CD1c-positive myeloid dendritic cell (primary cell): ENCODE results near the gene DDX51.
A peak's percentile ranks its signal among the peaks of the same experiment; 100 is the strongest.
"Not testable (repeated sequence)": the region's sequence is repeated elsewhere in the genome, so short reads cannot be mapped to it uniquely, and the experiment has no call there.

Source experiments
- DNase-seq: peaks from one replicate; pipeline ENCODE4 v3.0.0-alpha.2; 2016; ENCODE audit errors: extremely low spot score

Gene DDX51

DNA sequence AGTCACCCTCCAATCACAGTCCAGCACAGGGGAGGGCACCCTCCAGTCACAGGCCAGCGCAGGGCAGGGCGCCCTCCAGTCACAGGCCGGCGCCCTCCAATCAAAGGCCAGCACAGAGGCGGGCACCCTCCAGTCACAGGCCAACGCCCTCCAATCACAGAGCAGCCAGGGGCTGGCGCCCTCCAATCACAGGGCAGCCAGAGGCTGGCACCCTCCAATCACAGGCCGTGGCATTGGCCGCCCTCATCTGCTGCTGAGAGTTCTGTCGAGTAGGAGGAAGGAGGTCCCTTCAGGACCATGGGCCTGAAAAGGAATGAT is 26.6 kb downstream of the DDX51 start:
- no peak for DNase-seq

DNA sequence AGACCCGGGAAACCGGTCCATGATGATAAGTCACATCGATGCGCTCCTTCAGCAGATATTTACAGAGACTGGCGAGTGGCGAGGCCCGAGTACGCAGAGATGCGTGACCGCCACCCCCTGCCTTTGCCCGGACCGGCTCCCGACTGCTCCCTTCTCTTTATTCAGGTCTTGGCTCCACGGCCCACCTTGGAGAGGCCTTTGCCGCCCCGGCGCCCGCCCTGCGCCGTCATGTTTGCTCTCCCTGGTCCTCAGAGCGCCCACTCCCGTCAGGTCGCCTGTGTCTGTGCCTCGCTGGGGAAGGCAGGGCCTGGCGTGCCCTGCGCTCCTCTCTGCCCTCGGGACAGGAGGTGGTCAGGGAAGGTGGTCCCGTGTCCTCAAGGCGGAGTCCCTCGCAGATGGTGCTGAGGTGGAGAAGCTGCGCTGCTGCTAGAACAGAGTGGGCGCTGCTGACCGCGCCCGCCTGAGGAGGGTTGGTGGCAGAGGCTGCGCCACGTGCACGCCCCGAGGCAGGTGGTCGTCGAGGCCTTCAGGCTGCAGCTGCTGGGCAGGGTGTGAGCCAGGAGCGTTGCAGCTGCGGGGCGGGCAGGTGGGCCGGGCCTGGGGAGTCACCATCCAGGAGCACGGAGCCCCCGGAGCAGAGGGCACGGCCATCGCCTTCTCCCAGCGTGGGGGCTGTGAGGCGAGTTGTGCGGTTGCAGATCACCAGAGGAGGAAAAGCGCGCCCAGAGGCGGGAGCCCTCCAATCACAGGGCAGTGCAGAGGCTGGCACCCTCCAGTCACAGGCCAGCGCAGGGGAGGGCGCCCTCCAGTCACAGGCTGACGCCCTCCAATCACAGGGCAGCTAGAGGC is 27.2 kb downstream of the DDX51 start:
- DNase-seq = no peak

DNA sequence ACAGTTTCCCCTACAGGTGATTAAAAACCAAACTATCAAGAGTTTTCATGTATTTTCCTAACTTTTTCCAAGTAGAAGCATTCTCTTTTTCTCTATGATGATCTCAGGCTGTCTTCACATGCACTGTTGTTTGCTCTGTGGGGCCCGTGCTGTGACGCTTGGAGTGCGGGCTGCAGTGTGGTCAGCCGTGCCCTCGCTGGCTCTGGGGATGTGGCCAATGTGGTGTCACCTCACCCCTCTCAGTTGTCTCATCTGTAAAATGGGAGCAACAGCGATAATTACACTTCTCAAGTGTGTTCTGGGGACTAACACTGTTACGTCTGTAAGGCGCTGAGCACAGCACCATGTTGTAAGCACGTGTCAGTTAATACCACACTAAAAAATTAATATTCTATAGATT is 28.6 kb downstream of the DDX51 start:
- no peak for DNase-seq

DNA sequence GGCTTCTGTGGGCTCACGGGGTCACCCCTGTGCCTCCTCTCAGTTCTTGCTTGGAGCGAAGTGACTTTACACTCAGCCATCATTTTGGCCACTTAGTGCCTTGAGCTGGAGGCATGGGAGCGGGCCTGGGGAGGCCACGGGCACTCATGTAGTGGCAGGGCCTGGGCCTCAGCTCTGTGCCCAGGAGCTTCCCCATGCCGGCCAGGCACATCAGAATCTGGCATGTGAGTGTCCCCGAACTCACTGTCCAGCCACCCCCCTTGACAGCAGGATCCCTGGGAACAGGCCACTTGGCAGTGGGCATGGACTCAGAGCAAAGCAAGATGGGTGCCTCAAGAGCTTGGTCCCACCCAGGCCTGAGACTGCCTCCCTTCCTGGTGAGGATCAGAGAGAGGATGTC is 29.5 kb downstream of the DDX51 start:
- DNase-seq = no peak

DNA sequence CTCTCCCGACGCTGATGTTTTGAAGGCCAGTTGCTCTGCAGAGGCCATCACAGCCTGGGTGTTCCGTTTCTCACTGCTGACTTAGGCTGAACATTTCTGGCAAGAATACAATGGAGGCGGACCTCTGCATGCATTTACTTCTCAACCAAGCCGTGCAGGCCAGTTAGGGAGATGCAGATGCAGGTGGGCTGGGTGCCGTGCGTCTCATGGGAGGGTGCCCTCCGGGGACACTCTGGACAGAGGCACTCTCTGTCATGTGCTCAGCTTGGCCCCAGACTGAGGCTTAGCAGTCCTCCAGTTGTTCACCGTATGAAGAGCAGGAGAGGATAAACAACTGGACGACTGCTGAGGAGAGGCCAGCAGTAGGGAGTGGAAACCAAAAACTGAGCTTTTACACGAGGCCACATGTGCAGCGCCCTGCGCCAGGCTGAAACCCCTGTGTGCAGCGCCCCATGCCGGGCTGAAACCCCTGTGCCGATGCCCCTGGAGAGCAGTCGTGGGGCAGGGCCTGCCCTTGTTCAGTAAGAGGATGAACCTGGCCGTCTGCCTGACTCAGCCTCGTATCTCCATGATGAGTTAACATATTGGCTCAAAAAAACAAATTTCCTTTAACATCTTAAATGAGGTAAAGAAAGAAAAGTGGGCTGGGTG is 32.3 kb downstream of the DDX51 start:
- no peak for DNase-seq

DNA sequence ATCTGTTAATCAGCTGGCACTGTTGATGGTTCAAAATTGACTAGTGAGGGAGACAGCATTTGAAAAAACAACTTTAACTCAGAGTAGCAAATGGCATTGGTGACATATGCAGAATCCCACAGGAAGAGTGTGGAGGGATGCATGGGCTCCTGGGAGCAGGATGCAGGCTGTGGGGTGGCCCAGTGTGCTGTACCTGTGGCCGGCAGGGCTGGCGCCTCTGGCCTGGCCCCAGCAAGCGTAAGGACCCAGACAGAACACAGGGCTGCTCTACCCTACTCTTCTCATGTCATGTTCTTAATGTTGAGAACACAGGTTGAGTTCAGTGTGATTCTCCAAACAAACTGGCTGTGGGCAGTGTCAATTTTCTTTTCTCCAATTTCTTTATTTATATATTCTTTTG is 33.4 kb downstream of the DDX51 start:
- no peak for DNase-seq

DNA sequence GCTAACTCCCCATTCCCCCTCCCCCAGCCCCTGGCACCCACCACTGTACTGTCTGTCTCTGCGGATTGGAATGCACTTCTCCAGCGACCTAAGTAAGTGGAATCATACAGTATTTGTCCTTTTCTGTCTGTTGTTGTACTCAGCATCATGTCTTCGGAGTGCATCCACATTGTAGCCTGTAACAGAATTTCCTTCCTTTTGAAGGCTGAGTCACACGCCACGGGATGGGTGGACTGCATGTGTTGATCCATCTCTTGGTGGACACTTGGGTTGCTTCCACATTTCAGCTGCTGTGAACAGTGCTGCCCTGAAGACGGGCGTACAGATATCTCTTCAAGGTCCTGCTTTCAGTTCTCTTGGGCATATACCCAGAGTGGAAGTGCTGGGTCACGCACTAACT is 34.4 kb downstream of the DDX51 start:
- DNase-seq = no peak

DNA sequence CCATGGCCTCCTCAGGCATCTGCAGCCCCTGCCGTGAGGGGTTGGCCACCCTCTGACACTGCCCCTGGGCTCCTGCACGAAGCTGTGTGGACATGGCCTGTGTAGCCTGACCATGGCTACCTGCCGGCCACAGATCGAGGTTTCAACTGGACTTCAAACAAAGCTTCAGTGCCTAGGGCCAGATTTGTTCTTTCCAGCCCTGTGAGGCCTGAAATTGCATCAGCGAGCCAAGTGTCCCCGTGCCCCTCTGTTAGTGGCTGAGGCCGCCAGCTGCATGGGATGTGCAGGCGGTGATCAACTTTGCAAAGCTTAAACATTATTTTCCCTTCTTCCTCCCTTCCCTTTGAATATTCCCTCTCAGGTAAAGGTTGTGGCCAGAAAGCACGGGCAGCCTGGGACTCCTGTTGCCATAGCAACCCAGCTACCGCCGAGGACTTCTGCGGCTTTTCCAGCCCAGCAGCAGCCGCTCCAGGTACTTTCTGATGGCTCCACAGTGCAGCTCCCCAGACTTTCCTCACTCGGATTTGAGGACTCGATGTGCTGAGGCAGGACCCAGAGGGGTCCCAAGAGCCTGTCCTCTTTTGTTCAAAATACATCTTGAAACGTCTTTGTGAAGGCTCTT is 35.8 kb downstream of the DDX51 start:
- DNase-seq = no peak

DNA sequence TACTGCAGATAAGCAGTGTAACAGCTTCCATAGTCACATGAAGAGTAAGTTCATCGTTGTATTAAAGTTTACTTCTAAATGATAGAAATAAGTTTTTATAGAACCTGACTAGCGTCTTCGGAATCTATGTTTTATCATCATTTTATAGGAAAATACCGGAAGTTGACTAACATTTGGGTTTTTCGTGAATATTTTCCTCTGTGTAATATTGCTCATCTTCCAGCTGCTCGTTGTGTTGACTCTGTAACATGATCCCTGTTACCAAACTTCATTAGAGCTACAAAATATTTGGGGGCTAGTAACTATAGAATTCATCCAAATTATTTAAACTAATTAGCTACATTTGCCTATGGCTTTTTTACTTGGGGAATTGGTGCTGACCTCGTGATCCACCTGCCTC is 37.2 kb downstream of the DDX51 start:
- DNase-seq = no peak

DNA sequence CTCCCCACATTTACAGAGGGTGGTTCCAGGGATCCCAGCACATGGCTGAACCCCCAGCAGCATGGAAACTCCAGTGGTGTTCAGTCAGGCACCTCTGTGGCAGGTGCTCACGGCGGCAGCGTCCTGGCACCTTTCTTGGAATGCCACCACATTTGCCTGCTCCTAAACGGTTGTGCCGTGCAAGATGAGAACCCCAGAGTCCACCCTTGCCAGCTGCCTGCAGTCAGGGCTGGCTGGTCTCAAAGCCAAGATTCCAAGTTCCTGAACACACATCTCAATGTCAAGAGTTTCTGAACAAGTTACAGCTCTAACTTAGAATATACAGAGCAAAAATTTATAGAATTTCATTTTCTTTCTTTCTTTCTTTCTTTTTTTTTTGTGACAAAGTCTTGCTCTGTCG is 38.7 kb downstream of the DDX51 start:
- DNase-seq = no peak

DNA sequence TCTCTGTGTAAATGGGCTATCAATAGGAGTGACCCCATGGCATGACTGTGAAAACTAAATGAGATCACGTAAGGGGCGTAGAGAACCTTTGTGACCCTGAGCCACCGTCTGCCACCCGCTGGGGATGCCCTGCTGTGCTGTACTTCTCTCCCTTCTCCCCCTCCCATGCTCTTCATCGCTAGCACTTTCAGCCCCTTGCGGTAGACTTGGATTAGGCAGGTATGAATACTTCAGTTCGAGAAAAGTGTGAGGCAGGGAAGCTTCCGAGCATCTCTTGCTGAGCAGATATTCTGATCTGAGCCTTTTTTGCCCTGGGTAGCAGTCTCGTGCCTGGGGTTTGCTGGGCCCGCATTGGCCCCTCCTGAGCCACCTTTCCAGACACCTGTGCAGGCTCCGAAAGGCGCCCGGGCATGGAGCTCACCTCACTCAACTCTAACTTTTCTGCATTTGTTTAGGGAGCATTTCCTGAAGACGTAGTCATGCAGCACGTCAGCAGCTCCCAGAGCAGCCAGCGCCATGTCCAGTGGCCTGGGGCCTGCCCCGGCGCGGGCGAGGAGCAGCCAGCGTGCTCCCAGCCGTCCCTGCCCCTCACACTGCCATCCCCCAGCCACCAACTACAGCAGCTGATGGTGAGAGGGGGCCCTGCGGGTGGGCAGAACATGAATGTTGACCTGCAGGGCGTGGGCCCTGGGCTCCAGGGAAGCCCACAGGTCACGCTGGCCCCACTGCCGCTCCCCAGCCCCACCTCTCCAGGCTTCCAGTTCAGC is 40.4 kb downstream of the DDX51 start:
- DNase-seq = no peak

DNA sequence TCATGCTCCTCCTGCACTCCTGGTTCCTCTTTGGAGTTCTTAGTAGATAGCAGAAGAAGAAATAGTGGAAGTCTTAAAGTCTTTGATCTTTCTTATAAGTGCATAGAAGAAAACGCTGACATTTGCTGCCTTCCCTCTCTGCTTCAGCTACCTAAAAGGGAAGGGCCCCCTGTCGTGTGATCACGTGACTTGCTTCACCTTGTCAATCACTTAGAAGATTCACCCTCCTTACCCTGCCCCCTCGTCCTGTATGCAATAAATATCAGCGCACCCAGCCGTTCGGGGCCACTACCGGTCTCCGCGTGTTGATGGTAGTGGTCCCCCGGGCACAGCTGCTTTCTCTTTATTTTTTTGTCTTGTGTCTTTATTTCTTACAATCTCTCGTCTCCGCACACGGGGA is 41.0 kb downstream of the DDX51 start:
- DNase-seq = not testable (repeated sequence)

DNA sequence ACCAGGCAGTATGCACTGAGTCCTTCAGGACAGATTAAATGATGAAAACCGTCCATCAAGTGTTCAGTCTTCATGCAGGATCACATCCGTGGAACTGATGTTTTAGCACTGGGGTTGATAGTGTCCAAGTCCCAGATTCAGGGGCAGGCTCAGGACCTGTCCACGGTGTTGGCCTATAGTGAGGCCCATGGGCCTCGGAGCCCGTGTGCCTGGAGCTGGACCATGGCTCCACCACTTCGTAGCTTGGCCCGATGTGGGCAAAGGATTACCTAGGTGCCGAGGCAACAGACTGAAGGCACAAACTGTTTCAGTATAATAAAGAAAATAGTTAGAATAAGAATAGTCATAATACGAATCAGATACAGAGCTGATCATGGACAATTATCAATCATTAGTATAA is 41.8 kb downstream of the DDX51 start:
- DNase-seq = no peak

DNA sequence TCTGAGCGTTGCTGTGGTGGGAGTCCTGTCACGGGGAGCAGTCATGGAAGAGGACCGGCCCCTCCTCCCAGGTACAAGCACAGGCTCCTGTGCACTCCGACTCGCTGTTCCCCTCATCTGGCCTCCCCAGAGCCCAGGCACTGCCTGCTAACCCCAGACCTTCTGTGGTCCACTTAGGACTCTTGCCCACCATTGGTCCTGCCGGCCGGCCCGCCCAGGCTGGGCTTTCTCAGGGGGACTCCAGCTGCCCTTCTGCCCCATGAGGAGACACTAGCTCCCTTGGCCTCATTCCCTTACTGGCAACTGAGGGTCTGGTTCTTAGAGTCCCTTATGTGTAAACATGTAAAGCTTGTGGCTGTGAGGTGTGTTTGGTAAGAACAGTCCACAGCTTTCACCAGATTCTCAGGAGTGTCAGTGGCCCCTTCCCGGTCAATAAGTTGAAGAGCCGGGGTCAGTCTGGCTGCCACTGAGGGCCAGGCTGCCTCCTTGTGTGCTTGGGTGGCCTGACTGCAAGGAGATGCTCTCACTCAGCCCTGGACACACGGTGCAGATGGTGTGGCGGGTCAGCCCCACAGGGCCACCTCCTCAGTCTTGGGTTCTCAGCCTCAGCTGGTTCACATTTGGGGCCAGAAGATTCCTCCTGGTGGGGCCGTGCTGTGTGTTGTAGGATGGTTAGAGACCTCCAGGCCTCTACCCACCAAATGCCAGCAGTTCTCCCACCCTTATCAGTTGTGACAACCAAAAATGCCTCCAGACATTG is 43.6 kb downstream of the DDX51 start:
- DNase-seq = no peak

DNA sequence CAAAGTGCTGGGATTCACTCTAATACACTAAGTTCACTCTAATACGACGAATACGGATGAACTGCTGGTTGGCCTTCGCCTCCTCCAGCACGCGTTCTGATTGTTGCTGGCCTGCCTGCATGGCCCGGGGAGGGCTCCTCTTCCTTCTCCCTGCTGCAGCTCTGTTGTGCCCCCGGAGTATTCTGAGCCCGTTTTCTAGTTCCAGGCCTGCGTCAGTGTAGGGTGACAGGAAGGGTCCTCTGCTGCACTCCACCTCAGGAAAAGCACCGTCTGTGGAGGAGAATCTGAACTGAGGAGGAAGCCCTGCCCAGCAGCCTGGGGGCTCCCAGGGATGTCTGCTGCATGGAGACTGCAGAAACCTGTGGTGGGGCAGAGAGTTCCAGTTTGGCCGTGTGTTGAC is 44.4 kb downstream of the DDX51 start:
- DNase-seq = no peak

DNA sequence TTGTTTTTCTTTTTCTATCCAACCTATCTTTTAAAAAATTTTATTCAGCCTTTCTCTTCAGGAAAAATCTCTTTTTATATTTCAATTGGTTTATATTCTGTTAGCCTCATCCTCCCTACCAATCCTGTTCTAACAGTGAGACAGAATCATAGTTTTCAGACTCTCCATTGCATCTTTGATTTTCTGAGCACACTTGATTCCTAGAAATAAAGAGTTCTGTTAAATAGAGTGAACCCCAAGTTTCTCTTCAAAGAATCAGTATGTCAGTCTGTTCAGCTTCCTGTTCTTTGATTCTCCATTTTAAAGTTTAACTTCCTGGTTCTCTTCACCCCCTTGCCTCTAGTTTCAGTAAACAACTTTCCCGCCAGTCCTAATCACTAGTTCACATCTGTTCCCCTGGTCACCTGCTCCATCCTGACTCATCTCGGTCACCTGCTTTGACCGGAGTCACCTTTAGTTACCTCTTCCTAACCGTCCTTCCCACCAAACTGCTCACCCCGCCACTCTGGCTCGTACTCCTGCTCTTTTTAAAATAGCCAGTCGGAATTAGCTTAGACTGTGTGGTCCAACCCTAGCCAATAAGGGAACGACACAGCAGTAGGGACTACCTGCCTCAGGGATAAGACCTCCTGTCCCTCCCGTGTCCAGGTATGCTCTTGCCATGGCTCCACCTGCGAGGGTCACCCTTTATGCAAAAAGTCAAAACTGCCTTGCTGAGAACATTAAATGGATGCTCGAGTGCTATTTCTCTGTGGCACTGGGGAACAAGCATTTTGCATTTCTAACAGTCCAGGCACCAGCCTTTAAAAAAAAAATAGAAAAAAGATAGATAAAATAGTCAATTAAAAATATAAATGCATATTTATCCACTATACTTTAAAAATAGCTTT is 48.4 kb downstream of the DDX51 start:
- DNase-seq = no peak

DNA sequence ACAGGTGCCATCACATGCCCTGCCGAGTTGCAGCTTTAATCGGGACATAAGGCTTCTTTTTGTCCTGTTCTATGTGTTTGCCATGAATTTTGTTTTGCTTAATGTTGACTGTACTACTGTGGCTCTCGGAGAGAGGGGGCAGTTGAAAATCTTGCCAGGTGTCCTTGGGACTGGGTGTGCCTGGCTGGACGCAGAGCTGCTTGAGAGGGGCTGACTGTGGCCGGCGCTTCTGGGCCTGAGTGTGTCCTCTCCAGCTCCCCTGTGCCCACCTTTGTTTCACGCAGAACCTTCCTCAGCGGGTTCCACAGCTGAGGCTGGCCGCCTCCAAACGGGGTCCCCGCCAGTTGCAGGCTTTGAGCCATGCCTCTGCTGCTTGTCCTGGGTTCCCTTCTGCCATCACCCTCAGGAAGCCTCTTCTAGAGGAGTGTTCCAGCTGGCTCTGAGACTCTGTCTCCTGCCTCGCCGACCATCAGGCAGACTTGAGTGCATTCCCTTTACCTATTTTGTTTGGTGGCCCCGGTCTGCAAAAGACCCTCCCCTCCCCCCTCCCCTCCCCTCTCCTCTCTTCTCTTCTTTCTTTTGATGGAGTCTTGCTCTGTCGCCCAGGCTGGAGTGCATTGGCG is 49.7 kb downstream of the DDX51 start:
- no peak for DNase-seq

DNA sequence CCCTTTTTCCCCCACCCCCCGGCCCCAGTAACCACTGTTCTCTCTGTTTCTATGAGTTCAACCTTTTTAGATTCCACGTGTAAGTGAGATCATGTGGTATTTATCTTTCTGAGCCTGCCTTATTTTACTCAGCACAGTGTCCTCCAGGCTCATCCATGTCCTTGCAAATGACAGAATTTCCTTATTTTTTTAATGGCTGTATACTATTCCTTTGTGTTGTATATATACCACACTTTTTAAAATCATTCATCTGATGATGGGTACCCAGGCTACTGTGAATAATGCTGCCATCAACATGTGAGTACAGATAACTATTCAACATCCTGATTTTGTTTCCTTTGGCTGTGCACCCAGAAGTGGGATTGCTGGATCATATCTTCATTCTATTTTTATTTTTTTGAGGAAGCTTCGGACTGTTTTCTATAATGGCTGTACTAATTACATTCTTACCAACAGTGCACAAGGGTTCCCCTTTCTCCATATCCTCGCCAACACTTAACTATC is 54.7 kb downstream of the DDX51 start:
- peak; percentile 28 for DNase-seq
